SK-N-SH (cell line): ENCODE data around the gene GIGYF1. TPM values are rescaled to one million over a fixed set of nuclear protein-coding genes. Genes with fewer than 3 reads are reported as not detected.

Experiments
- CTCF ChIA-PET: fragments of 300-600, 350-600 bp; formaldehyde crosslinking; extraction: SDS; loops from one replicate; lab custom pipeline; 2021; lab: Yijun Ruan, JAX
- POLR2A ChIA-PET: fragments of 350-600 bp; sonication (Branson Sonifier 250); formaldehyde crosslinking; extraction: SDS; loops from one replicate; lab custom pipeline; 2020; ENCODE audit warnings: antibody characterized with exemption, inconsistent platforms; lab: Yijun Ruan, JAX
- DNase-seq: peaks from one replicate; pipeline ENCODE4 v3.0.0; 2012
- H2AFZ ChIP-seq: fragments of 200-600 bp; sonication (generic); 2 replicates; pipeline ENCODE4 v1.8.1; 2016; ENCODE audit warnings: antibody characterized with exemption, mild to moderate bottlenecking, low read depth
- H3F3A ChIP-seq: fragments of 200-600 bp; sonication (generic); replicated peaks from 2 replicates; pipeline ENCODE3; 2016; ENCODE audit warnings: antibody characterized with exemption, mild to moderate bottlenecking; ENCODE audit not compliant: insufficient read depth
- H3K27ac ChIP-seq, 2 experiments: fragments of 200-500 bp in 1 of 2; fragments of 200-600 bp in 1 of 2; sonication (Bioruptor generic) in 1 of 2; sonication (generic), shearing (Covaris generic) in 1 of 2; 2 replicates each; pipeline versions ENCODE4 v1.5.1 to v1.6.1; 2014 to 2016; ENCODE audit warnings: low read depth in 2 of 2, inconsistent platforms in 1 of 2, low read length in 1 of 2, mild to moderate bottlenecking in 1 of 2, mixed read lengths in 1 of 2
- H3K27me3 ChIP-seq: fragments of 200-600 bp; sonication (generic), shearing (Covaris generic); 2 replicates; pipeline ENCODE4 v1.6.1; 2016; ENCODE audit warnings: mixed run types; ENCODE audit not compliant: insufficient read depth
- H3K36me3 ChIP-seq, 2 experiments: fragments of 200-500 bp in 1 of 2; fragments of 200-600 bp in 1 of 2; sonication (Bioruptor generic) in 1 of 2; sonication (generic) in 1 of 2; replicated peaks in 1 of 2; 2 replicates each; pipeline versions ENCODE3 to v1.5.1; 2014 to 2016; ENCODE audit warnings: low read length in 1 of 2, mild to moderate bottlenecking in 1 of 2; ENCODE audit not compliant: insufficient read depth in 2 of 2, control insufficient read depth in 1 of 2
- H3K4me1 ChIP-seq, 2 experiments: fragments of 200-500 bp in 1 of 2; fragments of 200-600 bp in 1 of 2; sonication (Bioruptor generic) in 1 of 2; sonication (generic), shearing (Covaris generic) in 1 of 2; 2 replicates each; pipeline versions ENCODE4 v1.5.1 to v1.6.1; 2014 to 2016; ENCODE audit warnings: low read depth in 1 of 2, low read length in 1 of 2, mixed run types in 1 of 2; ENCODE audit not compliant: insufficient read depth in 2 of 2, control insufficient read depth in 1 of 2
- H3K4me2 ChIP-seq: fragments of 200-600 bp; sonication (generic), shearing (Covaris generic); 2 replicates; pipeline ENCODE4 v1.6.1; 2017; ENCODE audit warnings: mixed run types
- H3K4me3 ChIP-seq, 2 experiments: fragments of 200-500 bp in 1 of 2; fragments of 200-600 bp in 1 of 2; sonication (Bioruptor generic) in 1 of 2; sonication (generic), shearing (Covaris generic) in 1 of 2; 2 replicates each; pipeline versions ENCODE4 v1.5.1 to v1.8.1; 2014 to 2016; ENCODE audit warnings: low read depth in 2 of 2, inconsistent platforms in 1 of 2, low read length in 1 of 2, mild to moderate bottlenecking in 1 of 2, mixed read lengths in 1 of 2, moderate library complexity in 1 of 2
- H3K79me2 ChIP-seq: fragments of 200-600 bp; sonication (generic); 2 replicates; pipeline ENCODE4 v1.8.1; 2017; ENCODE audit warnings: mild to moderate bottlenecking; ENCODE audit not compliant: insufficient read depth
- H3K9ac ChIP-seq: fragments of 200-600 bp; sonication (generic); 2 replicates; pipeline ENCODE4 v1.6.1; 2017; ENCODE audit warnings: mixed run types
- H3K9me2 ChIP-seq: fragments of 200-600 bp; sonication (generic); 2 replicates; pipeline ENCODE4 v1.6.1; 2017; ENCODE audit warnings: mixed run types
- H3K9me3 ChIP-seq: fragments of 200-600 bp; sonication (generic); 2 replicates; pipeline ENCODE4 v1.6.1; 2017; ENCODE audit warnings: mixed run types, mild to moderate bottlenecking, moderate library complexity
- H4K20me1 ChIP-seq: fragments of 200-600 bp; sonication (generic); 2 replicates; pipeline ENCODE4 v1.6.1; 2017; ENCODE audit warnings: mild to moderate bottlenecking, mixed run types; ENCODE audit not compliant: insufficient read depth
- CHD2 ChIP-seq: fragments of 150-350 bp; IDR thresholded peaks from 2 replicates; pipeline ENCODE4 v1.6.1; 2018; ENCODE audit warnings: low read length; ENCODE audit not compliant: partially characterized antibody
- EZH2phosphoT487 ChIP-seq: fragments of 200-600 bp; sonication (generic); IDR thresholded peaks from 2 replicates; pipeline ENCODE4 v1.6.1; 2017; ENCODE audit warnings: low read depth, mixed run types, mild to moderate bottlenecking, antibody characterized with exemption, moderate library complexity, borderline replicate concordance
- FOXJ3 ChIP-seq: sonication (generic); formaldehyde crosslinking; IDR thresholded peaks from 2 replicates; pipeline ENCODE4 v1.5.1; 2020; ENCODE audit warnings: mild to moderate bottlenecking, missing genetic modification reagents
- FOXM1 ChIP-seq: IDR thresholded peaks from 2 replicates; pipeline ENCODE4 v1.4.0; 2012; ENCODE audit warnings: low read depth, mild to moderate bottlenecking
- GATA2 ChIP-seq: sonication (generic); formaldehyde crosslinking; IDR thresholded peaks from 2 replicates; pipeline ENCODE4 v1.5.0; 2020; ENCODE audit warnings: mild to moderate bottlenecking, missing genetic modification reagents
- IRF3 ChIP-seq: fragments of 150-350 bp; IDR thresholded peaks from 2 replicates; pipeline ENCODE4 v1.6.1; 2016; ENCODE audit warnings: mild to moderate bottlenecking, low read depth, low read length
- JUND ChIP-seq: IDR thresholded peaks from 2 replicates; pipeline ENCODE4 v1.4.0; 2012
- MAX ChIP-seq: IDR thresholded peaks from 2 replicates; pipeline ENCODE4 v1.4.0; 2012; ENCODE audit warnings: low read depth
- MEF2A ChIP-seq: IDR thresholded peaks from 2 replicates; pipeline ENCODE4 v1.4.0; 2012; ENCODE audit warnings: low read depth, borderline replicate concordance
- MXI1 ChIP-seq: IDR thresholded peaks from 2 replicates; pipeline ENCODE4 v1.6.1; 2012; ENCODE audit warnings: mild to moderate bottlenecking, low read depth, low read length, improper control_type of control experiment
- NFIC ChIP-seq: IDR thresholded peaks from 2 replicates; pipeline ENCODE4 v1.4.0; 2012; ENCODE audit warnings: borderline replicate concordance
- NRF1 ChIP-seq: IDR thresholded peaks from 2 replicates; pipeline ENCODE4 v1.6.1; 2012; ENCODE audit warnings: low read depth, mild to moderate bottlenecking, low read length
- RAD21 ChIP-seq: IDR thresholded peaks from 2 replicates; pipeline ENCODE4 v1.6.1; 2012; ENCODE audit warnings: mild to moderate bottlenecking, low read length
- RCOR1 ChIP-seq: fragments of 150-350 bp; IDR thresholded peaks from 2 replicates; pipeline ENCODE4 v1.6.1; 2017; ENCODE audit warnings: antibody characterized with exemption, low read length
- RFX5 ChIP-seq: IDR thresholded peaks from 2 replicates; pipeline ENCODE4 v1.6.1; 2012; ENCODE audit warnings: mild to moderate bottlenecking, improper control_type of control experiment, low read length
- TAF1 ChIP-seq: IDR thresholded peaks from 2 replicates; pipeline ENCODE4 v1.6.1; 2012; ENCODE audit warnings: low read depth, mild to moderate bottlenecking, low read length, moderate library complexity, borderline replicate concordance
- TEAD4 ChIP-seq: IDR thresholded peaks from 2 replicates; pipeline ENCODE4 v1.4.0; 2012; ENCODE audit warnings: mild to moderate bottlenecking, borderline replicate concordance; ENCODE audit not compliant: insufficient read depth
- USF1 ChIP-seq: IDR thresholded peaks from 2 replicates; pipeline ENCODE4 v1.4.0; 2012; ENCODE audit warnings: low read depth, borderline replicate concordance
- USF2 ChIP-seq: fragments of 150-350 bp; IDR thresholded peaks from 2 replicates; pipeline ENCODE4 v1.6.1; 2017; ENCODE audit warnings: antibody characterized with exemption, low read length, low read depth, borderline replicate concordance
- YY1 ChIP-seq: IDR thresholded peaks from 2 replicates; pipeline ENCODE4 v1.4.0; 2012; ENCODE audit warnings: low read depth, mild to moderate bottlenecking
- WGBS: methylation state at CpG from one replicate; pipeline ENCODE4 v1.1.6; 2017; ENCODE audit warnings: low lambda C conversion rate; 5-methylcytosine and 5-hydroxymethylcytosine counted together
- polyA plus RNA-seq, 3 experiments: library from polyadenylated mRNA; depleted of rRNA; stranded (reverse); fragments of >200 nt; gene quantifications; 2 replicates each; pipeline ENCODE4 v1.2.3, GENCODE V29; 2012

Gene GIGYF1
- polyA plus RNA-seq, 1 of the 3 experiments (the other 2 are of a cell fraction), result 19.4 TPM

GRCh38 chr7:100706672-100707311 is 12.7 kb upstream of the GIGYF1 start:
- Histone ChIP-seq H4K20me1 (no peaks in the 10 kb centered on the region; the same call in 1 of the 2 replicates), H3K79me2 (peaks cover 25% of the 10 kb centered on the region), H3K36me3 (peaks cover 0 to 14% of the 10 kb centered on the region in 2 experiments), H3K4me2 (peak overlapping the region; percentile 97), H3K9me3 (no peaks in the 10 kb centered on the region), H3K4me3 (peak overlapping the region; percentile 62 to 92), H3K27me3 (no peaks in the 10 kb centered on the region), H3F3A (peaks cover 8% of the 10 kb centered on the region), H3K4me1 (peaks cover 6 to 14% of the 10 kb centered on the region in 2 experiments; a peak in 2 of 4 replicates), H2AFZ (peak overlapping the region; percentile 95), H3K27ac (no peak overlapping the region; a peak in 1 of 4 replicates), H3K9ac (peak overlapping the region; percentile 95), H3K9me2 (no peaks in the 10 kb centered on the region)
- peak; percentile 58 for DNase-seq
- WGBS, result 19% methylated on average over 34 of the region's 34 CpGs
- TF ChIP-seq NFIC (peak; percentile 55; the same call in 1 of the 2 replicates), MXI1 (no peak)
- ChIA-PET CTCF (interaction anchor here (0.9 to 17.6 kb wide), 11 partner anchors 9 to 238 kb away, joined by 3 to 344 read pairs (median 9); partner anchors contain the start of genes EPO, GIGYF1, SLC12A9 and SRRT), POLR2A (interaction anchor here (1.2 to 2.3 kb wide), 5 partner anchors 11 to 168 kb away, joined by 5 to 24 read pairs (median 9); partner anchors contain the start of genes EPO, MOSPD3, SLC12A9 and SRRT)

- WGBS, result 2% methylated on average over 55 of the region's 86 CpGs
- DNase-seq, result peak; percentile 99
- peak within 1 kb of the TSS; percentile 85 to 89 for H3K27ac ChIP-seq
- H3K79me2 ChIP-seq, result peaks cover 25% of the 10 kb centered on the region
- ChIA-PET POLR2A (interaction anchor here (0.7 to 2.3 kb wide), 19 partner anchors 10 to 184 kb away, joined by 3 to 24 read pairs (median 4); partner anchors contain the start of genes EPHB4, EPO, FBXO24 and GIGYF1), CTCF (interaction anchor here (0.6 to 17.6 kb wide), 76 partner anchors 10 to 578 kb away, joined by 3 to 344 read pairs (median 5); partner anchors contain the start of genes ACTL6B, EPHB4, EPO and GIGYF1)
- peaks cover 3% of the 10 kb centered on the region; the same call in 1 of the 2 replicates for H3K27me3 ChIP-seq
- H3K4me1 ChIP-seq, result peaks cover 6 to 14% of the 10 kb centered on the region in 2 experiments; a peak in 2 of 4 replicates
- H3K4me3 ChIP-seq, result peak within 1 kb of the TSS; percentile 62 to 92
- H3F3A ChIP-seq, result peaks cover 8% of the 10 kb centered on the region
- H2AFZ ChIP-seq, result peak within 1 kb of the TSS; percentile 95
- H3K4me2 ChIP-seq, result peak within 1 kb of the TSS; percentile 97
- no peaks in the 10 kb centered on the region for H3K9me2 ChIP-seq
- peaks cover 0 to 14% of the 10 kb centered on the region in 2 experiments for H3K36me3 ChIP-seq
- no peaks in the 10 kb centered on the region for H3K9me3 ChIP-seq
- H4K20me1 ChIP-seq, result no peaks in the 10 kb centered on the region; the same call in 1 of the 2 replicates
- H3K9ac ChIP-seq, result peak within 1 kb of the TSS; percentile 95
- TF ChIP-seq EZH2phosphoT487 (no peak), JUND (no peak), MEF2A (no peak), IRF3 (no peak), FOXM1 (no peak), YY1 (peak; percentile 6; the same call in 1 of the 2 replicates), CHD2 (peak; percentile 99), RFX5 (0 out of 2 replicates have a peak, but pooled peaks have one; percentile 8), USF2 (no peak), RAD21 (no peak), MAX (peak; percentile 91), GATA2 (CRISPR knock-in tag) (no peak), FOXJ3 (CRISPR knock-in tag) (no peak), USF1 (peak; percentile 44; the same call in 1 of the 2 replicates), RCOR1 (no peak), TEAD4 (no peak), NRF1 (peak; percentile 97), TAF1 (peak; percentile 70; the same call in 1 of the 2 replicates)
Observed at GRCh38 chr7:100705753-100706671, 12.0 kb upstream of the GIGYF1 start, which contains the start of gene POP7. POP7 (plus strand) TSS chr7:100706121; CDS start chr7:100706831, 710 bp downstream.
